ENCODE measurements around the gene NFS1.
"Not testable (repeated sequence)": the region's sequence is repeated elsewhere in the genome, so short reads cannot be mapped to it uniquely, and the experiment has no call there.

NFS1 gene

GRCh38 chr20:35729283-35729807 is 30.2 kb upstream of the NFS1 start:
- DNase-seq: no peak

GRCh38 chr20:35726842-35727711 is 27.9 kb upstream of the NFS1 start:
- no peak for DNase-seq

DNA sequence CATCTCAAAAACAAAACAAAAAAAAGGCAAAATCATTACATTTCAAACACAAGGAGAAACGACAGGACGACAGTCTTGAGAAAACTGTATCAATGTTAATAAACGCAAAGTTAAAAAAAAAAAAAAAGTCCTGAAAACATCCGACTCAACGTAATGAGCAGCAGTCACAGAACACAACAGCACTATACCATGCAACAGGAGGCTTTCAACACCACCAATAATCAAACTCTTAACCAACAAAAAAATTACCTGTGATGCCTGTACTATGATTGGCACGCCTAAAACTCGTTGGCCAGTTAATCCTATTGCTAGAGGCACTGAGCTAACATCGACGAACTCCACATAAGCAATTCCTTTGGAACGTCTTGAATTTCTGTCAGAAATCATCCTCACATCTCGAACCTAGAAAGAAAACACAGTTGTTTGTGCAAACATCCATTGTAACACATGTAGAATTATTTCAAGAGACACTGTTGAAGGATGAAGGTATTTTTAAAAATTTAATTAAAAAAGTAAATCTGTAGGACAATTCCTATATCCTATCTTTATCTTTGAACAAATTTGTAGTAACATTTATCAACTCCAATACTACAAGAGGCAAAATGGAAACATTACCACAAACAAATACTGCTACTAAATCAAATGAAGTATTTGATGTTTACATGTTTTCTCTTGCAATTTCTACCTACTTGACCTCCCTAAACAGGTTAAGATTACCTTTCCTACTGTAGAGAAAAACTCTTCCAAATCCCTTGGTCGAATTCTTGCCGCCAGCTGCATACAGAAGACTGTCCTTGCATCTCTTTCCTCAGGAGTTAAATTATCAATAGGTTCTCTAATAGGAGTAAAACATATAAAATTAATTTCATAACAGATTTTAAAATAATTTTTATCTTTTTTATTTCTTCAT is 25.4 kb upstream of the NFS1 start:
- no peak for DNase-seq

- DNase-seq: not testable (repeated sequence)
These were observed 24.6 kb upstream of the NFS1 start for GRCh38 chr20:35723652-35724320.

- DNase-seq: not testable (repeated sequence)
These were observed 24.1 kb upstream of the NFS1 start for GRCh38 chr20:35723275-35723639.

GRCh38 chr20:35721621-35722020 is 22.5 kb upstream of the NFS1 start:
- no peak for DNase-seq

- DNase-seq: no peak
These were observed 22.1 kb upstream of the NFS1 start for GRCh38 chr20:35721219-35721618.

- no peak for DNase-seq
These were observed 21.3 kb upstream of the NFS1 start for GRCh38 chr20:35720165-35721123.

GRCh38 chr20:35719717-35720116 is 20.6 kb upstream of the NFS1 start:
- no peak for DNase-seq

- no peak for DNase-seq
These were observed 20.0 kb upstream of the NFS1 start for GRCh38 chr20:35718972-35719635.

DNA sequence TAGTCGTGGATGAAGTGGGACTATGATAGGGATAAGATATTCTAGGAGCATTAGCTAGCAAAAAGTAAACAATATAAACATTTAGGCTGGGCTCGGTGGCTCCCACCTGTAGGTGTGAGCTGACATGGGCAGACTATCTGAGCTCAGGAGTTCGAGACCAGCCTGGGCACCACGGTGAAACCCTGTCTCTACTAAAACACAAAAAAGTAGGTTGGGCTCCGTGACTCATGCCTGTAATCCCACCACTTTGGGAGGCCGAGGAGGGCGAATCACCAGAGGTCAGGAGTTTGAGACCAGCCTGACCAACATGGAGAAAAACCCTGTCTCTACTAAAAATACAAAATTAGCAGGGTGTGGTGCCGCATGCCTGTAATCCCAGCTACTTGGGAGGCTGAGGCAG is 19.2 kb upstream of the NFS1 start:
- DNase-seq: not testable (repeated sequence)

DNA sequence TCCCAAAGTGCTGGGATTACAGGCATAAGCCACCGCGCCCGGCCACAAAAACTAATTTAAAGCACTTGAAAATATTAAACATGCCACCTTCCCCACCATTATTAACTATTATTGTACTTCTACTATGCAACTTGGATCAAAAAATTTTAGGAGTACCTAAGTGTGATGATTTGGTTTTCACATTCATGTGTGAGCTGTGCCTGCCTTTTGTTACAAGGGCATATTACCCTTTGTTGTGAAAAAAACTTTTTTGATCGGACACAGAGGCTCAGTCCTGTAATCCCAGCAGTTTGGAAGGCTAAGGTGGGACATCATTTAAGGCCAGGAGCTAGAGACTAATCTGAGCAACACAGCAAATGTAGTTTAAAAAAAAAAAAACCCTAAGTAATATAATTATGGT is 17.2 kb upstream of the NFS1 start:
- DNase-seq: no peak

DNA sequence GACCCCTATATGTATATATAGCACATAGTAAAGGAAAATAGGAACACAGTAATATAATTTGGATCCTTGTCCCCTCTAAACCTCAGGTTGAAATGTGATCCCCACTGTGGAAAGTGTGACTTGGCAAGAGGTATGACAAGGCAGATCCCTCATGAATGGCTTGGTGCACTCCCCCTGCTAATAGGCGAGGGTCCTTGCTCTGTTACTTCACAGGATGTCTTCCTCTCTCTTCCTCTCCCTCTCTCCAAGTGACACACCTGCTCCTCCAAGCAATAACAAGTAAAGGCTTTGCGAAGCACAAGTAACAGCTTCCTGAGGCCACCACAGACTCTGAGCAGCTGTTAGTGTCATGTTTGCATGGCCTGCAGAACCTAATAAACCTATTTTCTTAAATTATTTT is 16.5 kb upstream of the NFS1 start:
- DNase-seq: no peak

- no peak for DNase-seq
These were observed 15.0 kb upstream of the NFS1 start for GRCh38 chr20:35714127-35714526.

- not testable (repeated sequence) for DNase-seq
These were observed 14.0 kb upstream of the NFS1 start for GRCh38 chr20:35713120-35713519.

DNA sequence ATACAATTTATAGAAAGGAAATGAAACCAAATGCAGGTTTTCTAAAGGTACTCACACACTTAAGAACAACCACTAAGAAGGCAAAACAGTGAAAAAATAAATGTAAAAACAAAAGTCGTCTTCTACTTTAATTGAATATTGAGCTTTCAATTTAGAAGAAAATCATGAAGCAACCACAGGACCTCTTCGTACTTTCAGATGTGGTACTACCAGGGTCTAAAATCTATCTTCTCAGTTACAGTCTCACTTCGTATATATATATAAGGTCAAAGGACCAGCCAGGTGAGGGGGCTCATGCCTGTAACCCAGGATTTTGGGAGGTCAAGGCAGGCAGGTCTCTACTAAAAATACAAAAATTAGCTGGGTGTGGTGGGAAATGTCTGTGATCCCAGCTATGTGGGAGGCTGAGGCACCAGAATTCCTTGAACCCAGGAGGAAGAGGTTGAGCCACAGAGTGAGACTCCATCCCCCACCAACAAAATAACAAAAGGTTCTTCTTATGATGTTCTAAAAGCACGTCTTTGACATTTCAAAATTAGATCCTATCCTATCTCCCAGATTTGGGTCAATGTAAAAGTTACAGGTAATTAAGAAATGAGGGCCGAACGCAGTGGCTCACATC is 12.5 kb upstream of the NFS1 start:
- no peak for DNase-seq

DNA sequence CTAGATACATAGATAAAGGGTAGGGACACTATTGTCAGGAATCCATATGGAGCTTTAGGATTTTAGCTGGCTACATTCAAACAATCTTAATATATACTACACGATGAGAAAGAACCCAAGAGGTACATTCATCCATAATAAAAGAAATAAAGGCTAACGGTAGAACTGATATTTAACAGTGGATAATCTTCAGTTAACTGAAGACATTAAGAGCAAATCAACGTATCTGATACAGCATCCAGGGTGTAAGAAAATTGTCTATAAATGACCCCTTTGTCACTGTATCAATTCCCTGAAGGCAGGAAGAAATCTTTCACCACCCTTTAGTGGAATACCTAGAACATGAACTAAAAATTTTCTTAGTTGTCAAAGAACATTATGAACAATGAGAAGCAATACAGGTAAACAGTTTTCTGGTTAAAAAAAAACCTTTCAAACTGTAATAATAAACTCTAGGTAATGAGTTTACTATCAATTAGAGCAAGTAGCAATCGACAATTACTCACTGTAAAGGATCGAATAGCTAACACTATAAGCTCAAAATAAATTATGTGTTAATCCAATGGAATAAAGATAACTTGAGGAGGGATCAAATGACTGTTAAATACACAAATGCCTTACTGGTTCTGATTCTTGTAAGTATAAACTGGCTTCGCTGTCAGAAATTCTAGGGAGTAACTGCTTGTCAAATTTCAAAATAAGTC is 11.9 kb upstream of the NFS1 start:
- DNase-seq: no peak

- no peak for DNase-seq
These were observed 10.9 kb upstream of the NFS1 start for GRCh38 chr20:35710039-35710438.

DNA sequence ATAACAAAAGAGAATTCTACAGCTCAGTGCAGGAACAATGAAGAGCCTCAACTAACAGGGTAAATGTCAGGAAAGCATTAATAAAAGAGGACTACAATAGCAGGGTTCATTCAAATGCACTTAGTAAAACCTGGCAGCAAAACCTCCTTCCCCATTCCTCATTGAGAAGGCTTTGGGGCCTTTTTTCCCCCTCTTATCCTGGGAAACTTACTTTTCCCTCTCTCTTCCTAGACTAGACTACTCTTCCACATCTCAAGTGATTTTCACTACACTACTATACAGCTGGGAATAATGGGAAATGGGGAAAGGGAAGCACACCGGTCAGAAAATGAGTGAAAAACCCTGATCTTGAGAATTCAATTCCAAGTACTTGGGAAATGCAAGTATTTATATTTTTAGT is 10.1 kb upstream of the NFS1 start:
- no peak for DNase-seq

DNA sequence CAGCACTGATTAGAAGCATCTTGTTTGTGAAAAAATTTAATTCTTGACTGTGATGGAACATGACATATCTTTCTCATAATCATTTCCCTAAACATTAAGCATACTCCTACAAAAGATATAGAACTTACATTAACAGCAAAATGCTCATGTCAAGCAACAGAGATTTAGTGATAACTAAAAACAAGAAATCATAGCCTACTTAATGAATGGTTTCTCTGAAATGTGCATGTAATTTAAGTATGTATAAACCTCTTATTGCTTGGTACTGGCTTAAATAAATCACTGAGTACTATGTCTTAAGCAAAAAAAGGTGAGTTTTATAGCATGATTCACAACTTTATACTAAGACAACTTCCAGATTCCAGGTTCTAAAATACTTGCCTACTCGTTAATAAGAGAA is 9.3 kb upstream of the NFS1 start:
- DNase-seq: no peak
